A549 treated with RU486 at 1 μM for 4 hours (cell line): ENCODE data around the gene CSRP2. TPM values are rescaled to one million over a fixed set of nuclear protein-coding genes. Genes with fewer than 3 reads are reported as not detected.

ENCODE experiments used
- total RNA-seq: library from RNA; stranded (reverse); fragments of 200-300 nt; extraction: Qiagen RNA extraction; gene quantifications from 5 replicates; pipeline ENCODE4 v1.2.3, GENCODE V29; 2022; ENCODE audit warnings: low read depth

Gene CSRP2
- total RNA-seq, result 20.5 to 24.3 TPM (median 20.9 TPM) in 5 replicates

GRCh38 chr12:76878899-76879709, at the start of gene CSRP2:
TSS of gene CSRP2 (minus strand) at chr12:76879019. CDS start at chr12:76866260, 12,759 bp downstream.

Other genes starting within 250 kb of the CSRP2 start
- 9.4 to 17.4 TPM (median 9.7 TPM) in 5 replicates for gene ZDHHC17, start 114.9 kb downstream of the CSRP2 start, total RNA-seq
- gene E2F7, start 186.6 kb upstream of the CSRP2 start, total RNA-seq, result 6.3 to 8.3 TPM (median 7.9 TPM) in 5 replicates